Vagina (tissue), 2 donors: Measurements from ENCODE around the gene TNFSF8. TPM values are rescaled to one million over a fixed set of nuclear protein-coding genes. Genes with fewer than 3 reads are reported as not detected.

Source experiments
- DNase-seq, 2 donors: peaks; one replicate each; pipeline ENCODE4 v3.0.0-alpha.2; 2017; ENCODE audit errors: extremely low spot score in 2 of 2
- H3K27ac ChIP-seq: fragments of 200-600 bp; sonication (generic); one replicate; pipeline ENCODE4 v1.5.1; 2019
- H3K27me3 ChIP-seq: fragments of 200-600 bp; sonication (generic); one replicate; pipeline ENCODE4 v1.5.1; 2019
- H3K36me3 ChIP-seq, 2 donors: fragments of 200-600 bp; sonication (generic); one replicate each; pipeline ENCODE4 v1.5.1; 2017 to 2019
- H3K4me1 ChIP-seq: fragments of 200-600 bp; sonication (generic); one replicate; pipeline ENCODE4 v1.5.1; 2019
- H3K4me3 ChIP-seq, 2 donors: fragments of 200-600 bp; sonication (generic); 1 replicate in 1 of 2; 2 replicates in 1 of 2; pipeline ENCODE4 v1.5.1; 2016 to 2019
- H3K9me3 ChIP-seq: fragments of 200-600 bp; sonication (generic); one replicate; pipeline ENCODE4 v1.5.1; 2019
- POLR2A ChIP-seq, 2 donors: fragments of 450-650 bp; IDR thresholded peaks; one replicate each; pipeline ENCODE4 v1.6.1; 2017; ENCODE audit warnings: antibody characterized with exemption in 2 of 2, mild to moderate bottlenecking in 2 of 2, moderate library complexity in 2 of 2
- POLR2AphosphoS5 ChIP-seq, 2 donors: sonication (generic); formaldehyde crosslinking; IDR thresholded peaks; one replicate each; pipeline ENCODE4 v1.9.0; 2017; ENCODE audit warnings: antibody characterized with exemption in 2 of 2, mild to moderate bottlenecking in 2 of 2, low read depth in 1 of 2; ENCODE audit not compliant: insufficient read depth in 1 of 2
- intact Hi-C: fragments of 100-400 bp; cut with DNase I; formaldehyde crosslinking; loops from one replicate; pipeline ENCODE4 v1.15.1; 2023
- total RNA-seq: library from RNA; depleted of rRNA; stranded (reverse); fragments of >200 nt; gene quantifications from one replicate; pipeline ENCODE4 v1.2.3, GENCODE V29; 2016
- TF ChIP-seq, protein P1 (sequence below), 3 experiments: fragments of 450-650 bp in 2 of 3; fragments of 200-600 bp in 1 of 3; sonication (generic) in 1 of 3; IDR thresholded peaks; one replicate each; pipeline ENCODE4 v1.5.1; 2017 to 2019; ENCODE audit warnings: antibody characterized with exemption in 3 of 3, mild to moderate bottlenecking in 2 of 3, moderate library complexity in 2 of 3

The TNFSF8 gene, protein sequence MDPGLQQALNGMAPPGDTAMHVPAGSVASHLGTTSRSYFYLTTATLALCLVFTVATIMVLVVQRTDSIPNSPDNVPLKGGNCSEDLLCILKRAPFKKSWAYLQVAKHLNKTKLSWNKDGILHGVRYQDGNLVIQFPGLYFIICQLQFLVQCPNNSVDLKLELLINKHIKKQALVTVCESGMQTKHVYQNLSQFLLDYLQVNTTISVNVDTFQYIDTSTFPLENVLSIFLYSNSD
- 4.2 TPM for total RNA-seq

DNA sequence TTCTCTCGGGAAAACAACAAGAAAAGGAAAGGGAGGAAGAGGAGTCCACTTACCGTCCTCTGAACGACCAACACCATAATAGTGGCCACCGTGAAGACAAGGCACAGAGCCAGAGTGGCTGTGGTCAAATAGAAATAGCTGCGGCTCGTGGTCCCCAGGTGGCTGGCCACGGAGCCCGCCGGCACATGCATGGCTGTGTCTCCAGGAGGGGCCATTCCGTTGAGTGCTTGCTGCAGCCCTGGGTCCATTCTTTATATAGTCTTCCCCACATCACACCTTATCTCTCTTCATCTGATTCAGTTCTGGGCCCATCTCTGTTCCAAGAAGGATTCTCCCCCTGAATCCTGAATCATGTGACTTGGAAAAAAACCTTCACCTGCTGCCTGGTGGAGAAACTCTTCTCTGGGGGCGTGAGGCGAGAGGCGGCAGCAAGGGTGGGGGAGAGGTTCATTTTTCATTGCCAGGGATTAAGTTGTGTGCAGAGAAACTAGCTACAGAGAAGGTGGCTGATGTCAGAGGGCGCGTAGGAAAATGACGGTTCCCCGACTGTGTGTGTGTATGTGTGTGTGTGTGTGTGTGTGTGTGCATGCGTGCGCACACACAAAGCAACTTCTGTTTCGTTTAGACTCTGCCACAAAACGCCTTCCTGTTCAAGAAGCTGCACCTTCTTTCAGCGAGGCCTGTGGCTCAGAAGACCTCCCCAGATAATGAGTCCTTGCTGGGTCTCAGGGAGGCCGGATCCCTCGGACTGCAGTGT lies at the start of gene TNFSF8:
TNFSF8 (minus strand) TSS at position 536 of the 757 bp plus-strand sequence; CDS start at position 248, 288 bp downstream.
- Histone ChIP-seq H3K27me3 (no peaks in the 10 kb centered on the region), H3K36me3 (no peaks in the 10 kb centered on the region), H3K9me3 (no peaks in the 10 kb centered on the region), H3K27ac (no peak within 1 kb of the TSS), H3K4me3 (peak within 1 kb of the TSS in 1 of 2 donors; percentile 25), H3K4me1 (no peaks in the 10 kb centered on the region)
- intact Hi-C loops: loop anchor here (10.0 kb wide), 1 partner anchor 85 kb away; no protein-coding TSS in a partner anchor
- peak in 1 of 2 donors; percentile 64 for DNase-seq
- TF ChIP-seq, protein P1, sequence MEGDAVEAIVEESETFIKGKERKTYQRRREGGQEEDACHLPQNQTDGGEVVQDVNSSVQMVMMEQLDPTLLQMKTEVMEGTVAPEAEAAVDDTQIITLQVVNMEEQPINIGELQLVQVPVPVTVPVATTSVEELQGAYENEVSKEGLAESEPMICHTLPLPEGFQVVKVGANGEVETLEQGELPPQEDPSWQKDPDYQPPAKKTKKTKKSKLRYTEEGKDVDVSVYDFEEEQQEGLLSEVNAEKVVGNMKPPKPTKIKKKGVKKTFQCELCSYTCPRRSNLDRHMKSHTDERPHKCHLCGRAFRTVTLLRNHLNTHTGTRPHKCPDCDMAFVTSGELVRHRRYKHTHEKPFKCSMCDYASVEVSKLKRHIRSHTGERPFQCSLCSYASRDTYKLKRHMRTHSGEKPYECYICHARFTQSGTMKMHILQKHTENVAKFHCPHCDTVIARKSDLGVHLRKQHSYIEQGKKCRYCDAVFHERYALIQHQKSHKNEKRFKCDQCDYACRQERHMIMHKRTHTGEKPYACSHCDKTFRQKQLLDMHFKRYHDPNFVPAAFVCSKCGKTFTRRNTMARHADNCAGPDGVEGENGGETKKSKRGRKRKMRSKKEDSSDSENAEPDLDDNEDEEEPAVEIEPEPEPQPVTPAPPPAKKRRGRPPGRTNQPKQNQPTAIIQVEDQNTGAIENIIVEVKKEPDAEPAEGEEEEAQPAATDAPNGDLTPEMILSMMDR (IDR thresholded peaks at IDR 0.05): no peak
- TF ChIP-seq POLR2A (IDR thresholded peaks at IDR 0.05): no peak
- TF ChIP-seq POLR2AphosphoS5 (IDR thresholded peaks at IDR 0.05; ENCODE audit: insufficient read depth in 1 of 2, low read depth in 1 of 2): no peak

DNA sequence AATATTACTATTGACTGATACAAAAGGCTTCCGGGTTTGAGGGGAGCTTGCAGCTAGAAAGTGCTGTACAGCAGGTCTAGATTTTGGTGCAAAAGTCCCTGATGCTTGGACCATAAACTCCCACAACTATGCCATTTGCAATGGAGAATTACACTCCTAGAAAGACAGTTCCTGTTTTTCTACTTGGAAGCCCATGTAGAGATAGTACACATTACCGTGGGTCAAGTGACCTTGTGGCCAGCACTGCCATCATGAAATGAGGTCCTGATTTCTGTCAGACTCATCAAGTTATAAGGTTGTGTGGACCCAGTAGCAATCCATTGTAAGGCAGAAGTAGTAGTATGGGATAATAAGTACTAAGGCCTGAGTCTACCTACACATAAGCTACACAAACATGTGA lies 42.8 kb upstream of the TNFSF8 start:
- TF ChIP-seq POLR2A (IDR thresholded peaks at IDR 0.05) (no peak), POLR2AphosphoS5 (IDR thresholded peaks at IDR 0.05; ENCODE audit: insufficient read depth in 1 of 2, low read depth in 1 of 2) (no peak)
- TF ChIP-seq, protein P1 (IDR thresholded peaks at IDR 0.05): no peak
- no peaks in the 10 kb centered on the region for H3K27me3 ChIP-seq
- no peaks in the 10 kb centered on the region for H3K4me1 ChIP-seq
- no peak for DNase-seq
- intact Hi-C loops: no loop called here
- no peaks in the 10 kb centered on the region for H3K9me3 ChIP-seq
- H3K27ac ChIP-seq: no peak overlapping the region
- no peak overlapping the region for H3K4me3 ChIP-seq
- H3K36me3 ChIP-seq: no peaks in the 10 kb centered on the region

GRCh38 chr9:114972510-114973136 lies 42.2 kb upstream of the TNFSF8 start:
- Histone ChIP-seq H3K27ac (no peak overlapping the region), H3K4me3 (no peak overlapping the region), H3K4me1 (no peaks in the 10 kb centered on the region), H3K36me3 (no peaks in the 10 kb centered on the region), H3K27me3 (no peaks in the 10 kb centered on the region), H3K9me3 (no peaks in the 10 kb centered on the region)
- no peak for DNase-seq
- intact Hi-C loops: no loop called here
- no peak for TF ChIP-seq POLR2A (IDR thresholded peaks at IDR 0.05)
- TF ChIP-seq POLR2AphosphoS5 (IDR thresholded peaks at IDR 0.05; ENCODE audit: insufficient read depth in 1 of 2, low read depth in 1 of 2): no peak
- TF ChIP-seq, protein P1 (IDR thresholded peaks at IDR 0.05): no peak

DNA sequence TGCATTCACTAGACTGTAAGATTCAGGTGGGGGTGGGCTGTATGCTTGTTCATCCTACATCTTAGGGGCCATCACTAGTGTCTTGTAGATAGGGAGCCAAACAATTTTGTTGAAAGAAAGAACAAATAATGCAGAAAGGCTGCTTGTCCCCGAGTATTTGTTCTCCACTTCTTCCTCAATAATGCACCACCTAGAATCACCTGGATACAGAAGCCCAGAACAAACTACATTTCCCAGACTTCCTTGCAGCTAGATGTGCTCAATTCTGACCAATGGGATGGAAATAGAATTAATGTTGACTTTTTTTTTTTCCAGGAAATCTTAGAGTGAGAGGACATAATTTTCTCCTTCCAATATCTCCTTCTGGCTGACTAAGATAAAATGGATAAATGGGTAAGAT lies 38.9 kb upstream of the TNFSF8 start:
- Histone ChIP-seq H3K36me3 (no peaks in the 10 kb centered on the region), H3K4me3 (no peak overlapping the region), H3K27ac (no peak overlapping the region), H3K9me3 (no peaks in the 10 kb centered on the region), H3K4me1 (no peaks in the 10 kb centered on the region), H3K27me3 (no peaks in the 10 kb centered on the region)
- DNase-seq: peak in 1 of 2 donors; percentile 6
- TF ChIP-seq, protein P1 (IDR thresholded peaks at IDR 0.05): no peak
- TF ChIP-seq POLR2A (IDR thresholded peaks at IDR 0.05) (no peak), POLR2AphosphoS5 (IDR thresholded peaks at IDR 0.05; ENCODE audit: insufficient read depth in 1 of 2, low read depth in 1 of 2) (no peak)
- intact Hi-C loops: no loop called here
